ENCODE measurements around the gene IZUMO1. TPM values are rescaled to one million over a fixed set of nuclear protein-coding genes. Genes with fewer than 3 reads are reported as not detected.
"Not testable (repeated sequence)": the region's sequence is repeated elsewhere in the genome, so short reads cannot be mapped to it uniquely, and the experiment has no call there.

IZUMO1 gene
- polyA plus RNA-seq, 2 of the 4 experiments (the other 2 are of a cell fraction), result not detected

DNA sequence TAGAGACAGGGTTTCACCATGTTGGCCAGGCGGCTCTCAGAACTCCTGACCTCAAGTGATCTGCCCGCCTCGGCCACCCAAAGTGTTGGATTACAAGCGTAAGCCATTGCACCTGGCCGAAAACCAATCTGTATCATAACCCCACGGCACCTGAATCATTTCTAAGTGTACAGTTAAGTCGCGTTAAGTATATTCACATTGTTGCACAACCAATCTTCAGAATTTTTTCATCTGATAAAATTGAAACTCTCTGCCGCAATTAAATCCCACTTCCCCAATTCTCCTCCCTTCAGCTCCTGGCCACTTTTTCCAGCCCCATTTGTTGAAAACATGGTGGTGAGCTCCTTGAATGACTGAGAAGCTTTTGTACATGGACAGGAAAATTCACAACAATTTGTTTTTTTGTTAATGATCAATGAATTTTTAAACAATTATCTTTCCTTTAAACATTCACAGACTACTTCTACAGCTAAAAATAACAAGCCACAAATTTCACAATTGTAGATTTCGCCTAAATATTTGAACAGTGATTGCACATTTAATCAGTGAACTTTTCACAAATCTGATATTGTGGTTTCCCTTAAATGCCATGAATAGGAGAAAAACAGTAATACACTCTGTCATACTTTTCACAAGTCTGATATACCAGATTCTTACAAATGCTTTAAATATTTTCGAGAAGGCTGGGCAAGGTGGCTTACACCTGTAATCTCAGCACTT, 22.4 kb upstream of the IZUMO1 start:
- TF ChIP-seq HOXA7 (CRISPR knock-in tag; IDR thresholded peaks at IDR 0.05) (no peak), RARB (CRISPR knock-in tag; IDR thresholded peaks at IDR 0.05) (no peak), CBX2 (IDR thresholded peaks at IDR 0.05; ENCODE audit: borderline replicate concordance, low read depth) (no peak), RAD21 (conservative IDR thresholded peaks at IDR 0.05 in 1 of 2, IDR thresholded peaks at IDR 0.05 in 1 of 2) (no peak), EHF (CRISPR knock-in tag; IDR thresholded peaks at IDR 0.05) (no peak), MYC (IDR thresholded peaks at IDR 0.05; ENCODE audit: borderline replicate concordance, low read length) (no peak), KDM5A (IDR thresholded peaks at IDR 0.05) (no peak), FOXS1 (CRISPR knock-in tag; IDR thresholded peaks at IDR 0.05) (no peak), BHLHE40 (IDR thresholded peaks at IDR 0.05; ENCODE audit: low read depth, low read length) (no peak)
- Histone ChIP-seq H3K4me3 (no peak overlapping the region), H3K4me1 (0 out of 3 replicates have a peak, but pooled peaks cover 4% of the 10 kb centered on the region), H3K9me3 (no peaks in the 10 kb centered on the region), H3K4me2 (no peak overlapping the region), H3K27ac (no peak overlapping the region)
- DNase-seq (ENCODE audit: low read depth in 1 of 2, low spot score in 1 of 2) (no peak), FAIRE-seq (peak; percentile 72), ATAC-seq (no peak)
- ChIA-PET POLR2A (no interaction called here), CTCF (interaction anchor here (1.0 to 3.5 kb wide), 6 partner anchors 19 to 93 kb away, joined by 3 to 22 read pairs (median 6); no protein-coding TSS in a partner anchor)
- 72% methylated on average over 11 of the region's 11 CpGs for WGBS (ENCODE audit: missing lambda C conversion rate)

DNA sequence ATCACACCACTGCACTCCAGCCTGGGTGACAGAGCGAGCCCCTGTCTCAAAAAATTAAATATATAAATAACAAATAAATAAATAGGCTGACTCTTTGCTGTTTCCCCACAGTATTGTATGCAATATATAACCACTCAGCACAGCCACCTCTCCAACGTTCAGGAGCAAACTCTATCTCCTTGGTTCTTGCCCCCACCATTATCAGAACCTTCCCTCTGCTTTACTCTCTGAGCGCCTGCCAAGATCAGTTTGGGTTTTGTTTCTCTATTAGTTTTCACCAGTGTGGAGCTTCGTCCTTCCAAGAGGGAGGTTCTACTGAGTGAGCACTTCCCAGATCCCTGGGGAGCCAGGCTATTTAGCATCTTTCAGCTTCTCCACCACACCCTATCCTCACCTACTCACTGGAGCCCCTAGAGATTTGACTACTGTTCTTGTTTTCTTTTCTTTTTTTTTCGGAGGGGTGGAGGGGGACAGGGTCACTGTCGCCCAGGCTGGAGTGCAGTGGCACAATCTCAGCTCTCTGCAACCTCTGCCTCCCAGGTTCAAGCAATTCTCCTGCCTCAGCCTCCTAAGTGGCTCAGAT, 21.6 kb upstream of the IZUMO1 start:
- FAIRE-seq; POLR2A ChIA-PET; DNase-seq (ENCODE audit: low read depth in 1 of 2, low spot score in 1 of 2); H3K4me2 ChIP-seq; H3K27ac ChIP-seq; H3K4me3 ChIP-seq; H3K9me3 ChIP-seq; H3K4me1 ChIP-seq: not testable (repeated sequence)
- CTCF ChIA-PET, result interaction anchor here (0.6 to 3.5 kb wide), 9 partner anchors 9 to 123 kb away, joined by 3 to 22 read pairs (median 4); partner anchors contain the start of gene CA11
- ATAC-seq, result peak; percentile 60 to 74
- 27% methylated on average over 6 of the region's 6 CpGs for WGBS (ENCODE audit: missing lambda C conversion rate)

DNA sequence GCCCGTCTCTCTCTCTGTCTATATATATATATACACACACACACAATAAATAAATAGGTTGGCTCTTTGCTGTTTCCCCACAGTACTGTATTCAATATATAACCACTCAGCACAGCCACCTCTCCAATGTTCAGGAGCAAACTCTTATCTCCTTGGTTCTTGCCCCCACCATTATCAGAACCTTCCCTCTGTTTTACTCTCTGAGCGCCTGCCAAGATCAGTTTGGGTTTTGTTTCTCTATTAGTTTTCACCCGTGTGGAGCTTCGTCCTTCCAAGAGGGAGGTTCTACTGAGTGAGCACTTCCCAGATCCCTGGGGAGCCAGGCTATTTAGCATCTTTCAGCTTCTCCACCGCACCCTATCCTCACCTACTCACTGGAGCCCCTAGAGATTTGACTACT, 19.1 kb upstream of the IZUMO1 start:
- H3K27ac ChIP-seq; H3K4me3 ChIP-seq; H3K4me2 ChIP-seq; FAIRE-seq; POLR2A ChIA-PET; H3K9me3 ChIP-seq; DNase-seq (ENCODE audit: low read depth in 1 of 2, low spot score in 1 of 2); H3K4me1 ChIP-seq: not testable (repeated sequence)
- ATAC-seq, result peak; percentile 26 to 48; a peak in 1 of 6 replicates
- CTCF ChIA-PET, result interaction anchor here (1.0 to 3.5 kb wide), 7 partner anchors 14 to 206 kb away, joined by 3 to 22 read pairs (median 5); partner anchors contain the start of genes CA11 and HSD17B14
- 42% methylated on average over 5 of the region's 5 CpGs for WGBS (ENCODE audit: missing lambda C conversion rate)

DNA sequence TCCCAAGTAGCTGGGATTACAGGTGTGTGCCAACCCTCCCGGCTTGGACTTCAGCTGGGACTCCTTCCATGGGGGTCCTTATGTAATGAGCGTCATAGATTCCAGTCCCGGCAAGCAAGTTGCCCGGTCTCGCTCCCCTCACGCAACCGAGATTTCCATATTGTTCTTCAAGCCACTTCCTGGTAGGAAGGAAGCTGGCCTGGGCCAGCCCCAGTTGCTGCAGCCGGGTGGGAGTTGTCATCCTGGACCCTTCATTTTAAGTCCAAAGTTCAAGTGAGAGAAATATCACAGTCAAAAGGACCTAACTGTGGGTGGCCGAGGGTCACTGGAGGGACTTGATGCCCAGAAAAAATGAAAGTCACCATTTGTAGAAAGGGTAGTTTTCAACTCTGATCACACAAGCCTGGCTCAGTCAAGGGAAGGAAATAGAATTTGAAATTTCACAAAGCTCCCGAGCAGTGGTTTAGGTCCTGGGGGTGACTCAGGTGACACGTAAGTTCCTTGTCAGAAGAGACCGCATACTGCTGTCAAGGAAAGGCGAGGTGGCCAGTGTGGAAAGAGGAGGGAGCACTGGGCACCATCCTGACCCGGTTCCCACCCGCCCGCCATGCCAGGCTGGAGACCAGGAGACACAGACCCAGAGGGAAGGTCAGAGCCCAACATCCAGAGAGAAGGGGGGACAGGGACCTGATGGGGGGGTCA, 13.9 kb upstream of the IZUMO1 start:
- Histone ChIP-seq H3K9me3 (no peaks in the 10 kb centered on the region), H3K4me3 (no peak overlapping the region), H3K27ac (peak overlapping the region in 1 of 2 experiments; percentile 35; a peak in 1 of 6 replicates), H3K4me1 (peaks cover 11% of the 10 kb centered on the region; the same call in 2 of the 3 replicates), H3K4me2 (no peak overlapping the region)
- no peak for TF ChIP-seq HOXA7 (CRISPR knock-in tag; IDR thresholded peaks at IDR 0.05)
- TF ChIP-seq, protein P1, sequence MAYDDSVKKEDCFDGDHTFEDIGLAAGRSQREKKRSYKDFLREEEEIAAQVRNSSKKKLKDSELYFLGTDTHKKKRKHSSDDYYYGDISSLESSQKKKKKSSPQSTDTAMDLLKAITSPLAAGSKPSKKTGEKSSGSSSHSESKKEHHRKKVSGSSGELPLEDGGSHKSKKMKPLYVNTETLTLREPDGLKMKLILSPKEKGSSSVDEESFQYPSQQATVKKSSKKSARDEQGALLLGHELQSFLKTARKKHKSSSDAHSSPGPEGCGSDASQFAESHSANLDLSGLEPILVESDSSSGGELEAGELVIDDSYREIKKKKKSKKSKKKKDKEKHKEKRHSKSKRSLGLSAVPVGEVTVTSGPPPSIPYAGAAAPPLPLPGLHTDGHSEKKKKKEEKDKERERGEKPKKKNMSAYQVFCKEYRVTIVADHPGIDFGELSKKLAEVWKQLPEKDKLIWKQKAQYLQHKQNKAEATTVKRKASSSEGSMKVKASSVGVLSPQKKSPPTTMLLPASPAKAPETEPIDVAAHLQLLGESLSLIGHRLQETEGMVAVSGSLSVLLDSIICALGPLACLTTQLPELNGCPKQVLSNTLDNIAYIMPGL (CRISPR knock-in tag; IDR thresholded peaks at IDR 0.05; ENCODE audit: borderline replicate concordance), result no peak
- no peak for TF ChIP-seq CBX2 (IDR thresholded peaks at IDR 0.05; ENCODE audit: borderline replicate concordance, low read depth)
- no peak for TF ChIP-seq CHD4 (IDR thresholded peaks at IDR 0.05; ENCODE audit: borderline replicate concordance)
- no peak for TF ChIP-seq BHLHE40 (IDR thresholded peaks at IDR 0.05; ENCODE audit: low read depth, low read length)
- no peak for TF ChIP-seq HOXB13 (CRISPR knock-in tag; IDR thresholded peaks at IDR 0.05; ENCODE audit: low read depth)
- POLR2A ChIA-PET, result no interaction called here
- DNase-seq (ENCODE audit: low read depth in 1 of 2, low spot score in 1 of 2) (no peak), ATAC-seq (peak in 1 of 2 experiments; percentile 36; a peak in 2 of 6 replicates), FAIRE-seq (no peak)
- 68% methylated on average over 16 of the region's 16 CpGs for WGBS (ENCODE audit: missing lambda C conversion rate)
- CTCF ChIA-PET, result interaction anchor here (0.6 to 4.3 kb wide), 7 partner anchors 22 to 197 kb away, joined by 3 to 24 read pairs (median 5); no protein-coding TSS in a partner anchor
